WTC11 (cell line): ENCODE measurements around the gene DCP1A. TPM values are rescaled to one million over a fixed set of nuclear protein-coding genes. Genes with fewer than 3 reads are reported as not detected.

Experiments used
- ATAC-seq: fragments of 200-7000 bp; cut with Tn5 transposase; 2 replicates; pipeline ENCODE4 v1.10.0; 2021; ENCODE audit warnings: mild to moderate bottlenecking, moderate library complexity
- CTCF ChIA-PET: fragments of 300-600 bp; sonication (Branson Sonifier 250); formaldehyde crosslinking; loops from one replicate; lab custom pipeline; 2021; ENCODE audit warnings: antibody characterized with exemption; lab: Charles Lee
- POLR2A ChIA-PET: fragments of 350-600 bp; sonication (Branson Sonifier 250); formaldehyde crosslinking; loops from one replicate; lab custom pipeline; 2021; ENCODE audit warnings: antibody characterized with exemption; lab: Charles Lee
- DNase-seq: peaks from one replicate; pipeline ENCODE4 v3.0.0; 2021; ENCODE audit warnings: low spot score
- H3K27ac Mint-ChIP-seq: 2 replicates; pipeline ENCODE4 v1.8.0; 2021; ENCODE audit warnings: mixed read lengths
- H3K27me3 Mint-ChIP-seq: 2 replicates; pipeline ENCODE4 v1.8.0; 2021; ENCODE audit warnings: low read depth, mild to moderate bottlenecking, moderate library complexity, mixed read lengths
- H3K36me3 Mint-ChIP-seq: 2 replicates; pipeline ENCODE4 v1.8.0; 2021; ENCODE audit warnings: mixed read lengths
- H3K4me1 Mint-ChIP-seq: 2 replicates; pipeline ENCODE4 v1.8.0; 2022; ENCODE audit warnings: mixed read lengths
- H3K4me3 Mint-ChIP-seq: 2 replicates; pipeline ENCODE4 v1.8.0; 2021; ENCODE audit warnings: mild to moderate bottlenecking, moderate library complexity, mixed read lengths
- H3K9me3 Mint-ChIP-seq: 2 replicates; pipeline ENCODE4 v1.8.0; 2021; ENCODE audit warnings: mixed read lengths
- AR ChIP-seq: fragments of 250-450 bp; sonication (Bioruptor Pico); IDR thresholded peaks from 2 replicates; pipeline ENCODE4 v1.9.0; 2021; ENCODE audit warnings: mild to moderate bottlenecking
- ARID4B ChIP-seq: sonication (generic); formaldehyde crosslinking; IDR thresholded peaks from 2 replicates; pipeline ENCODE4 v1.8.0; 2023; ENCODE audit warnings: missing genetic modification reagents, mild to moderate bottlenecking, borderline replicate concordance
- CBFB ChIP-seq: sonication (generic); formaldehyde crosslinking; IDR thresholded peaks from 2 replicates; pipeline ENCODE4 v1.8.1; 2022; ENCODE audit warnings: mild to moderate bottlenecking, low read depth, missing genetic modification reagents
- CDX4 ChIP-seq: fragments of 250-450 bp; sonication (Bioruptor Pico); IDR thresholded peaks from 2 replicates; pipeline ENCODE4 v1.9.0; 2021; ENCODE audit warnings: moderate library complexity, mild to moderate bottlenecking, inconsistent platforms, borderline replicate concordance
- ESRRA ChIP-seq: sonication (generic); formaldehyde crosslinking; IDR thresholded peaks from 2 replicates; pipeline ENCODE4 v1.8.1; 2022; ENCODE audit warnings: mild to moderate bottlenecking, missing genetic modification reagents, borderline replicate concordance
- FOXP1 ChIP-seq: sonication (generic); formaldehyde crosslinking; IDR thresholded peaks from 2 replicates; pipeline ENCODE4 v1.8.0; 2022; ENCODE audit warnings: missing genetic modification reagents, mild to moderate bottlenecking, moderate library complexity, borderline replicate concordance
- HMGXB4 ChIP-seq: sonication (generic); formaldehyde crosslinking; IDR thresholded peaks from 2 replicates; pipeline ENCODE4 v1.8.1; 2023; ENCODE audit warnings: mild to moderate bottlenecking, moderate library complexity, missing genetic modification reagents
- IRF1 ChIP-seq: sonication (generic); formaldehyde crosslinking; IDR thresholded peaks from 2 replicates; pipeline ENCODE4 v1.8.0; 2023; ENCODE audit warnings: missing genetic modification reagents
- JUN ChIP-seq: sonication (generic); formaldehyde crosslinking; IDR thresholded peaks from 2 replicates; pipeline ENCODE4 v1.8.0; 2023; ENCODE audit warnings: mild to moderate bottlenecking, missing genetic modification reagents
- NFATC4 ChIP-seq: fragments of 250-450 bp; sonication (Bioruptor Pico); IDR thresholded peaks from 2 replicates; pipeline ENCODE4 v1.9.0; 2021; ENCODE audit warnings: mild to moderate bottlenecking
- PRRX2 ChIP-seq: fragments of 250-450 bp; sonication (Bioruptor Pico); IDR thresholded peaks from 2 replicates; pipeline ENCODE4 v1.8.0; 2021; ENCODE audit warnings: mild to moderate bottlenecking
- SP1 ChIP-seq: sonication (generic); formaldehyde crosslinking; conservative IDR thresholded peaks from 2 replicates; pipeline ENCODE4 v1.8.1; 2022; ENCODE audit warnings: missing genetic modification reagents
- TP53 ChIP-seq: sonication (generic); formaldehyde crosslinking; IDR thresholded peaks from 2 replicates; pipeline ENCODE4 v1.8.1; 2023; ENCODE audit warnings: mild to moderate bottlenecking, missing genetic modification reagents
- ZNF121 ChIP-seq: sonication (generic); formaldehyde crosslinking; IDR thresholded peaks from 2 replicates; pipeline ENCODE4 v1.8.0; 2023; ENCODE audit warnings: missing genetic modification reagents
- ZNF138 ChIP-seq: sonication (generic); formaldehyde crosslinking; conservative IDR thresholded peaks from 2 replicates; pipeline ENCODE4 v1.8.1; 2022; ENCODE audit warnings: mild to moderate bottlenecking, moderate library complexity, missing genetic modification reagents
- ZNF416 ChIP-seq: fragments of 250-450 bp; sonication (Bioruptor Pico); IDR thresholded peaks from 2 replicates; pipeline ENCODE4 v1.9.0; 2021; ENCODE audit warnings: mild to moderate bottlenecking, inconsistent platforms
- ZNF425 ChIP-seq: fragments of 250-450 bp; sonication (Bioruptor Pico); conservative IDR thresholded peaks from 2 replicates; pipeline ENCODE4 v1.9.0; 2021; ENCODE audit warnings: mild to moderate bottlenecking
- ZSCAN18 ChIP-seq: fragments of 250-450 bp; sonication (Bioruptor Pico); IDR thresholded peaks from 2 replicates; pipeline ENCODE4 v2.1.2; 2022; ENCODE audit warnings: mild to moderate bottlenecking, moderate library complexity
- total RNA-seq: library from RNA; stranded (reverse); gene quantifications from 3 replicates; pipeline ENCODE4 v1.2.3, GENCODE V29; 2021

The DCP1A gene
- total RNA-seq, 1 experiment from 2014 or later, result 19.1 TPM

- DNase-seq, result no peak
- H3K4me3 Mint-ChIP-seq, result no peak overlapping the region
- no peaks in the 10 kb centered on the region for H3K9me3 Mint-ChIP-seq
- TF ChIP-seq AR (CRISPR knock-in tag), result no peak
- TF ChIP-seq JUN (CRISPR knock-in tag), result no peak
- no peak for TF ChIP-seq TP53
- no peak for TF ChIP-seq PRRX2 (CRISPR knock-in tag)
- TF ChIP-seq ZNF416 (CRISPR knock-in tag), result no peak
- no peak for TF ChIP-seq IRF1 (CRISPR knock-in tag)
- no peak for TF ChIP-seq ARID4B (CRISPR knock-in tag)
- TF ChIP-seq CBFB (CRISPR knock-in tag), result no peak
- TF ChIP-seq ZNF138, result no peak
- no peak for TF ChIP-seq HMGXB4 (CRISPR knock-in tag)
- no peak for TF ChIP-seq ZNF425
- TF ChIP-seq SP1, result no peak
- no peak for TF ChIP-seq CDX4 (CRISPR knock-in tag)
- no peak for TF ChIP-seq ZSCAN18 (CRISPR knock-in tag)
- TF ChIP-seq NFATC4, result no peak
- no peak for TF ChIP-seq ZNF121 (CRISPR knock-in tag)
- no peak for TF ChIP-seq ESRRA
- no peak for TF ChIP-seq FOXP1 (CRISPR knock-in tag)
- peaks cover 29% of the 10 kb centered on the region for H3K4me1 Mint-ChIP-seq
- no peak for ATAC-seq
- peak overlapping the region; percentile 54; the same call in 1 of the 2 replicates for H3K27ac Mint-ChIP-seq
- POLR2A ChIA-PET, result no interaction called here
- CTCF ChIA-PET, result interaction anchor here (0.7 kb wide), 3 partner anchors 7 to 293 kb away, joined by 3 to 6 read pairs (median 4); no protein-coding TSS in a partner anchor
- H3K36me3 Mint-ChIP-seq, result no peaks in the 10 kb centered on the region
- no peaks in the 10 kb centered on the region for H3K27me3 Mint-ChIP-seq
Observed at GRCh38 chr3:53267766-53268165, 79.6 kb downstream of the DCP1A start.
